NCI-H2171 (cell line): Measurements from ENCODE around the gene CAMK1G.

ENCODE experiments used
- DNase-seq: peaks from one replicate; lab custom pipeline; 2025; lab: John Stamatoyannopoulos, UW

The CAMK1G gene

DNA sequence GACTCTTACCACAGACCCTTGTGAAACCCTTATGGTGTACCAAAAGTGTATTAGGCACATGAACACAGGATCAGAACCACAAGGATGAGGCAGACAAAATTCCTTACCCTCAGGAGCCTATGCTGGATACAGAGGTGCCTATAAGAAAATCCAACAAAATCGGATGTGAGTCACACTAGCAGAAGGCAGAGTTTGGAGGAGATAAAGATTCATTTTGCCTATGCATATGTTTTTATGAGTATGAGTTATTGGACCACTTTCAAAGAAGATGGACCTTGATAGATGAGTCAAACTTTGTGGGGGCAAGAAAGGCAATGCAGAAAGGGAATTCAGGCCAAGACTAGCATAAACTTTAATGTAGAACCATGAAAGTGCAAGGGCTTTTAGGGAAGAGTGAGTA, 17.0 kb downstream of the CAMK1G start:
- no peak for DNase-seq

DNA sequence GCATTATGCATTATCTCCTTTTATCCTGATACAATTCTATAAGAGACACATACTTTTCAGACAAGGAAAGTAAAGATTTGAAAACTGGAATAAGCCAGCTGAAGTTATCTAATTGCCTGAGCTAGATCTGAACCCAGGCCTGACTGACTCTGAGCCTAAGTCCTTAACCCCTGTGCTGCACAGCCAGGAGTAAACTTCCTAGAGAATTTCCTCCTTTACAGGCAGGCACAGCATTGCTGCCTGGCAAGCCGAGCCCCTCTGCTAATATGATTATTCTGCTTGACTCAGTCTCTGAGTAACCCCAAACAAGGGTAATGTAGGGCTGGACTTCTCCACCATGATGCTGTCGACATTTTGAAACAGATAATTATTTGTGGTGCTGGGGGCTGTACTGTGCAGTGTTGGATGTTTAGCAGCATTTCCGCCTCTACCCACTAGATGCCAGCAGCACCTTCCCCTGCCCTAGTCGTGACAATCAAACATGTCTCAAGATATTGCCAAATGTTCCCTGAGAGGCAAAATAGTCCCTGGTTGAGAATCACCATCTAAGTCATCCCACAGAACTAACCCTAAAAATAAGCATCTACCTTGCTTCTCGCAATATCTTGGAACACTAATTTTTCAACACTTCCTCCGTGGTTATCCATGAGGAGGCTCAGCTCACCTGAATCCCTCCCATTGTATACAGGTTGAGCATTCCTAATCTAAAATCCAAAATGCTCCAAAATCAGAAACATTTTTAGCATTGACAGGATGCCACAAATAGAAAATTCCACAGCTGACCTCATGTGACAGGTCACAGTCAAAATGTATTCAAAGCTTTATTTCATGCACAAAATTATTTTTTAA, 18.5 kb downstream of the CAMK1G start:
- no peak for DNase-seq

DNA sequence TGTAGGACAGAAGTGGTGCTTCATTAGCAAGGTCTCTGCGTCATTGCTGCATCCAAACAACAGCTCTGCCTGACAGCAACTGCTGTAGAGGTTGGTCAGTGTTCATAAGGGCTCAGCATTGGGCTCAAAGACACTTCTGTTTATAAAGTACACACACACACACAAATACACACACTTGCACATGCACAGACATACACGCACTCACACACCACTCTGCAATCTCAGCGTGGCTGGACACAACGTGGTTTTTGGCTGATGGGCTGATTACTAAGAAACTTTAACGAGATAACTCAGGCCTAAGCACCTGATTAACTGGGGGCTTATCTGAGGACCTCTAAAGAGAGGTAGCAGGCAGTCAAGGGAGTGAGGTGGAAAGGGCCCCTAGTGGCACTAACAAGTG, 20.4 kb downstream of the CAMK1G start:
- DNase-seq, result no peak

DNA sequence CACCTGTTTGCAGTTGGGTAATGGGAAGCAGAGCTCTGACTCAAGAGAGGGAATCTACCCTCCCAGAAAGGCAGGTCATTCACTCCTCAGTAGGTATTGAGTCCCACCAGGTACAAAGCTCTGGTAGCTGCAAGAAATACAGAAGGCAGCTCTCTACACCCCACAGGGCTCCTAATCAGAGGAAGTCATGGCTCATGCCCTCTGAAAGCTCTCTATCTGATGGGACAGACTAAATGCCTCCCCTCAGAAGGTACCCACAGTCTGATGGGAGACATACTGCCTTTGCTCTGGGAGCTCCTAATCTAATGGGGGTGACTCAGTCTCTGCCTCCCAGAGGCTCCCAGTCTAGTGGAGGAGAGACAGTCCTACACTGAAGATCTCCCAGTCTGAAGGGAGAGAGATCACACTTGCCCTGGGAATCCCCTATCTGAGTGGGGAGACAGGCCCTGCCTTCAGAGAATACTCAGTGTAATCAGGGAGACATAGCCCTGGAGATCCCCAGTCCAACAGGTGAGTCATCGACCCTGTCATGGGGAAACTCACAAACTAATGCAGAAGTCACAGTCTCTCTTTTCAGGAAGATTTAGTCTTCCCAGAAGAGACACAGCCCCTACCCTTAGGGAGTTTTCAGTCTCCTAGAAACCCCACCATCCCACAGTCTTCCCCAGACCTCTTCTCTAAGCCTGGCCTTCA, 23.7 kb downstream of the CAMK1G start:
- no peak for DNase-seq

DNA sequence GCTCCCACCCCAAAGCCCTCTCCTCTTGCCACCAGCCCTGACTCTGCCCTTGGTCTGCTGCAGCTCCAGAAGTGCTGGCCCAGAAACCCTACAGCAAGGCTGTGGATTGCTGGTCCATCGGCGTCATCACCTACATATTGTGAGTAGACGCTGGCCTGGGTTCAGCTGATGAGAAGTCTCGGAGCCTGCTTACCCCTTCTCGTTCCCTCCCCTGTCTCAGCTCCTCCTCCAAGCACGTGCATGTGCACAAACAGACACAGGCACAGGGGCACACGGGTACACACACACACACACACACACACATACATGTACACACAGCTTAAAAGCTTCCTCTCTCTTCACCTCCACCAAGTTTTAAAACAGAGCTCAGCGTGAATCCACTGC, 24.3 kb downstream of the CAMK1G start:
- no peak for DNase-seq

DNA sequence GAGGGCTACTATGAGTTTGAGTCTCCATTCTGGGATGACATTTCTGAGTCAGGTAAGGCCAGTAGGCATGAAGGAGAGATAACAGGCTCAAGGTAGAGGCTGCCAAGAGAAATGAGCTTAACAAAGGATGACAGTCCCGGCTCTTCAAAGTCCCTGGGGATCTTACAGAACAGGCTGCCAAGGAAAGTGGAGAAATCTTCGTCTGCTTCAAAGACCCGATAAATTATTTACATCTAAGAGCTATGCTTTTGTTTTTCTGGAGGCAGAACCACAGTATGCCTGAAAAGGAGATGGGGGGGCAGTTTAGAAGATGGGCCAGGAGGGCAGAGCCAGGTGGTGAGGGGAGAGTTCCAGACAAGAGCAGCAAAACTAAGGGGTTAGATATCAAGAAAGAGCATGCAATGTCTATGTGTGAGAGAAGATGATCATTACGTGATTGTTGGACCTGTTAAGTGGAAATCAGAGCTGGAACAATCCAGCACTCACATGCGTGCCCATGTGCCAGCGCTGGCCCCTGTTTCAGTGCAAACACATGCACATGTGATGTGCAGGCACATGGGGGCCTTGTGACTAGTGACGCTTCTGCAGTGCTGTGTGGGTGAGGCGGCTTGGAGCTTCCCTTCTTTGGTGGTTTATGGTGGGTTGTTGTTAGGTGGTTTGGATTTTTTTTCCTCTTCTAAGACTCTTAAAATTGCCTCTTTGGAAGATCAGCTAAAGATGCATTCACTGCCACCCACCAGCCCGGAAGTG, 25.7 kb downstream of the CAMK1G start:
- DNase-seq, result no peak

DNA sequence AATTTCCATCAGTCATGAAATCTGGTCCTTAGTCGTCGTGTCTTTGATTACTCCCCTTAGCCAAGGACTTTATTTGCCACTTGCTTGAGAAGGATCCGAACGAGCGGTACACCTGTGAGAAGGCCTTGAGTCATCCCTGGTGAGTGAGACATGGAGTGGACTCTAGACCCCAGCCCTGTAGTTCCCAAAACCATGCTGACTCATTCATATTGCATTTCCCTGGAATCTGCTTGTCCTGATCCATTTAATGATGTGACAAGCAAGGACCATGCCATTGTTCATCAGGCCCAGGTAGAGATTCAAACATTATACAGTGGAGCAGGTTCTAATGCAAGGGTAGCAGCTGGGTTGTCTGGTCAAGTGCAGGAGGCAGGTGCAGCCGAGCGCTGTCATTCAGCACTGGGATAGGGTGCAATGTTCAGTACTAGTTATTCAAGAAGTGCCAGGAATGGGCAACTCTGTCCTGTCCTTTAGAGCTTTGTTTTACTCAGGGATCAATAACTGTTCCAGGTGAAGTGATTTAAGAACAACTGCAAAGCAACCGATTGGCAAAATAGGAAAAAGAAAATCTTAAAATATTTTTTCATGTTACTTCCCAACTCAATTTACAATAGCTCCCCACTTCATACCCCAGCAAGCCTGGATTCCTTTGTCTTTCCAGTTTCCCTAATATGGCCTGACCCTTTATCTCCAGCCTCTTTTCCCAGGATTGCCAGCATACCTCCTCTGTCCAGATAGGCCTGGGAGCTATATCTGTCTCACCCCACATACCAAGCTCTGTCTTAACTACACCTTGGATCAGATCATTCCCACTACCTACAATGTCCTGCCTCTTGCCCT, 26.5 kb downstream of the CAMK1G start:
- DNase-seq, result no peak

DNA sequence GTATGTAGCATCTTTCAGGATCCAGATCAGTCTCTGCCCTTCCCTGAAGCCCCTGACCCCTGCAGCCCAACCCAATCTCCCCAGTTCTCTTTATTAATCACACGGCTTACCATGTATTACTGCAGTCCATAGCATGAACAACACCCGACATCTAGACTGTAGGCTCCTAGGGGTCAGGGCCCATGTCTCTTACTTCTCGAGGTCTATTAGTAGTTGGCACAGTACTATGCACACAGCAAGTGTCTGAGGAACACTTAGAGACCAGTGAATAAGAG, 27.1 kb downstream of the CAMK1G start:
- DNase-seq, result no peak

DNA sequence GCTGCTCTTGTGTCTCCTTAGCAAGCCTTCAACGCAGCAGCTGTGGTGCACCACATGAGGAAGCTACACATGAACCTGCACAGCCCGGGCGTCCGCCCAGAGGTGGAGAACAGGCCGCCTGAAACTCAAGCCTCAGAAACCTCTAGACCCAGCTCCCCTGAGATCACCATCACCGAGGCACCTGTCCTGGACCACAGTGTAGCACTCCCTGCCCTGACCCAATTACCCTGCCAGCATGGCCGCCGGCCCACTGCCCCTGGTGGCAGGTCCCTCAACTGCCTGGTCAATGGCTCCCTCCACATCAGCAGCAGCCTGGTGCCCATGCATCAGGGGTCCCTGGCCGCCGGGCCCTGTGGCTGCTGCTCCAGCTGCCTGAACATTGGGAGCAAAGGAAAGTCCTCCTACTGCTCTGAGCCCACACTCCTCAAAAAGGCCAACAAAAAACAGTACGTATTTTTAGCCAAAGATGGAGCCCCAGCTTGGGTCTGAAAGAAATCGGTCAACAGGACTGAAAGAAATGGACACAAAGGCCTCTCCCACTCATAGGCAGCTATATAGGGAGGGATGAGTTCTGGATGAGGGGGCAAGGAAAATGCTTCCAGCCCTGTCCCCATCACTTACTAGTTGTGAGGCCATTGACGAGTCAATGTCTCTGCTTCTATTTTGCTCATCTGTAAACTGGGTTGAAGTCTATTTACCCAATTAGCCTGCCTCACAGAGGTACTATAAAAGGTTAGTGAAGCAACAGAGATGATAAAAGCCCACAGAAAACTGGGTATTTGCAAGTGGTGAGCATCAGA, 28.5 kb downstream of the CAMK1G start:
- DNase-seq, result no peak

DNA sequence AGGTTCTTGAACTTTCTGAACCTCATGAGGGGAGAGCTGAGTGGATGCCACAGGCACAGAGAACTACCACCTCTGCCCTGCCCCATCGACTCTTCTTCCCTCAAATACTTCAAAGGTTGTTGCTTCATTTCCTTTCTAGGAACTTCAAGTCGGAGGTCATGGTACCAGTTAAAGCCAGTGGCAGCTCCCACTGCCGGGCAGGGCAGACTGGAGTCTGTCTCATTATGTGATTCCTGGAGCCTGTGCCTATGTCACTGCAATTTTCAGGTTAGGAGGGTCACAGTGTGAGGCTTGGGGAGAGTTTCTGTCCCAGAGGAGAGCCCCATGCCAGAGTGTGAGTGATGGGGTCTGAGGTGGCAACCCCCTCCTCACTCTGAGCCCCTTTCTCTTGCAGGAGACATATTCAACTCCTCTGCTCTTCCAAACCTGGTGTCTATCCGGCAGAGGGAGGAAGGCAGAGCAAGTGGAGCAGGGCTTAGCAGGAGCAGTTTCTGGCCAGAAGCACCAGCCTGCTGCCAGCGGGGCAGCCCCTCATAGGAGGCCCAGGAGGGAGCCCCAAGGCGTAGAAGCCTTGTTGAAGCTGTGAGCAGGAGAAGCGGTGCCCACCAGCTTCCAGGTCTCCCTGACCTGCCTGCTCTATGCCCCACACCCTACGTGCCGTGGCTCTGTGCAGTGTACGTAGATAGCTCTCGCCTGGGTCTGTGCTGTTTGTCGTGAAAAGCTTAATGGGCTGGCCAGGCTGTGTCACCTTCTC, 29.3 kb downstream of the CAMK1G start:
- DNase-seq, result no peak

DNA sequence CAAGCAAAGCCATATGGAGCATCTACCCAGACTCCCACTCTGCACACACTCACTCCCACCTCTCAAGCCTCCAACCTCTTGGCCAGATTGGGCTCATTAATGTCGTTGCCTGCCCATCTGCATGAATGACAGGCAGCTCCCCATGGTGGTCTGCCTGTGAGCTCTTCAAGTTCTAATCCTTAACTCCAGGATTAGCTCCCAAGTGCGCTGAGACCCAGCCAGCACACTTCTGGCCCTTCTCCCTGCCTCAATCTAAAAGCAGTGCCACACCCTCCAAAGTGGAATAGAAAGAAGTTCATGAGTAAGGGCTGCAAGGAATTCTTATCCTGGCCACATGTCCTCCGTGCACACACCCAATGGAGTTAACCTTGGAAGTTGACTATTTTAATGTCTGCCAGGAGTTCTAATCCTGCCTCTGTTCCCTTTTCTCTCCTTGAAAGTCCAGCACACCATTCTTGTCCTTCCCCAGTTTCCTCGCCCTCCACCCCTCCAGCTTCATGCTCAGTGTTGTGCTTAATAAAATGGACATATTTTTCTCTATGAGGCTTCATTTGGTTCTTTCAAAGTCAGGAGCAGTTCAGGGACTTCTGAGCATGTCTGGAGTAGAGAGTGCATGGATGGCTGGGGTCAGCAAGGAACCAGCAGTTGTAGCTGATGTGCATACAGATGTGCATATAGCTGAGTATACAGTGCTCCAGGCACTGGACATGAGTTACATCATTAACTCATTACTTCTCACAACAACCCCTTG, 30.1 kb downstream of the CAMK1G start:
- DNase-seq, result no peak

DNA sequence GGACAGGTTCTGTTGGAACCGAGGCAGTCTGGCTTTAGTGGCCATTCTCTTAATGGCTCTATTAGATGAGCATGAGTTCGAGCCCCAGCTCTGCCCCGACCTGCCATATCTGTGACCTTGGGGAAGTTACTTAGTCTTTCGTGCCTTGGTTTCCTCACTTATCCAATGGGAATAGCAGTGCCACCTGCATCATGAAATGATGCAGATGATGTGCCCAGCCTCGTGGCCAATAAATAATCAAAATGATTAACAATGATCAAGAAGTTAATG, 30.6 kb downstream of the CAMK1G start:
- DNase-seq, result no peak

DNA sequence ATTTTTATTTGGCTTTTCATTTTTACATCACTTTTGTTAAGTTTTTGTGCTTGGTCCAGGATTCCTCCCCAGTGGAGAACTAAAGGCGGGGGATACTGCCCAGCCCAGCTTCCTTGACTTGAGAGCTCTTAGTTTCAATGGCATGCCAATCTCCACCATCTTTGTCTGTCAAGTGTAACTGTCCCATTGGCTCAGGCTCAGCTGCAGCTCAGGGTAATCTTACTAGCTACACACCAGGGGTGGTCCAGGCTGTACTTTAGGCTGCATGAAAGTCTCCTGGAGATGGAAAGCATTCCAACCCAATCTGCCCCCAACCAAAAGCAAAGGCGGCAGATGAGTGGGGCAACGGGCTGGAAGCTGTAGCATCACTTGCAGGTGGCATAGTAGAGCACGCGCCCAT, 31.4 kb downstream of the CAMK1G start:
- no peak for DNase-seq

DNA sequence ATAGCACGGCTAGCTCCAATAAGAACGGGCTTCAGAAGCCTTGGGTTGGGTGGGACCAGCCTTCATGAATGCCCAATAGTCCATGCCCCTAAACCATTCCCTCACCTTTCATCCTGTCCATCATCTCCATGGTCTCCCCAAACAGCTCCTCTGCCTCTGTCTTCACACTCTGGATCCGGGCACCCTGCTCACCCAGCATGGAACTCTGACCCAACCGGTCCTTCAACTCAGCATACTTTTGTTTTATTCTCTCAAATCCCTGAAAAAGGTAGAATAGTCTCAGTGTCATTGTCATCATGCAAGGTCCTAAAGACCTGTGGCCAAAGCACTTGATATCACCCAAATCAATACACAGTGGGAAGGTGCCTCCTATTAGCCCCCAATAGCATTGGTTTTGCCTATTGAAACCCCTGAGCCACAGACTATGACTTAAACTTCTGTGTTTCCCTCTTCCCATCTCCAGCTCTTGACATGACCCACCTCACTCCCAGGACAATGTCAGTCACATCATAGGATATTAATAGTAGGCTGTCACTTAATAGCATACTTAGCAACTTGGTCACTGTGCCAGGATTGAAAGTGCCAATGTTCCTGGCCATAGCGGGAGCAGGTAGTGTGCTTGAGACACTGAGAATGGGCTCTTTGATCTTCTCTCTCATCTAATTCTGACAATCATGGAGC, 33.0 kb downstream of the CAMK1G start:
- DNase-seq, result no peak

DNA sequence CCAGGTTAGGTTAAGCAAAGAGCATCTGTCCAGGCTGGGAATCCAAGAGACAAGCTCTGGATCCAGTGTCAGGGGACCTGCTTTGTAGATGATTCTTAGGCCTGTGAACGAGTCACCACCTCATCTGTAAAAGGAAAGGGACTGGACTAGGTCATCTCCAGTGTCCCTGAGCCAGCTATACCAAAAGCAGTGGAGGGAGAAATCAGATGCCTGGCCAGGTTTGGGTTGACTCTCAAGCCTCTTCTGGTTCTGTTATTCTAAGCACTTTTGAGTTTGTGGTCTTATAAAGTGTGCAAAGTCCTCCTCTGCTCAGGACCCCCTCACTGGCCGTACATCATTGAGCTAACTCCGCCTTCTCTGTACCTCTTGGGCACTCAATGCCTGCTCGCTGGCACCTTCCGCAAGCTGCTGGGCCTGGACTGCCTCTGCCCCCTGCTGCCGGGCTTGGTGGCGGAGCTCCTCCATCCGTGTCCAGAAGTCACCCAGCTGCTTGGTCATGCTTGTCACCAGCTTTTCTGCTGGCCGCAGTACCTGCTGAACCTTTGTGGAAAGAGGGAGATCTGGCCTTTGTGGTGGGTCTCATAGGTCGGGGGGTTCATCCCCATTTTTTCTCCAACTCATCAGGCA, 33.6 kb downstream of the CAMK1G start:
- DNase-seq, result no peak

DNA sequence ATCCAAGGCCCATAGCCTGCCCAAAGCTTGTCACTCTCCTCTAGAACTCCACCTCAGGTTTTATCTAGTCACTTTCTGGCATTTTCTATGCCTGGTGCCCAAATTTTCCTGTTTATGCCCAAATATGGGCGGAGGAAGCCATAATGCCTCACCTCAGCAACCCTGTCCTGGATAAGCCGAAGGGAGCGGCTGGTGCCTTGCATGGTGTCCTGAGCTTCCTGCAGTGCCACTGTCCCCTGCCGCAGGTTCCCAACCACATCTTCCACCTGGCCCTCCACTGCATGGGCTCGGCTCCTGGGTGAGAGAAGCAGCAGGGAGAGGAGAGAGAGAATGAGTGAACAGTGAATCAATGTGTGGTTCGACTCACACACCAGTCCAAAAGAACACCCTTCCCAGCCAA, 34.2 kb downstream of the CAMK1G start:
- no peak for DNase-seq

DNA sequence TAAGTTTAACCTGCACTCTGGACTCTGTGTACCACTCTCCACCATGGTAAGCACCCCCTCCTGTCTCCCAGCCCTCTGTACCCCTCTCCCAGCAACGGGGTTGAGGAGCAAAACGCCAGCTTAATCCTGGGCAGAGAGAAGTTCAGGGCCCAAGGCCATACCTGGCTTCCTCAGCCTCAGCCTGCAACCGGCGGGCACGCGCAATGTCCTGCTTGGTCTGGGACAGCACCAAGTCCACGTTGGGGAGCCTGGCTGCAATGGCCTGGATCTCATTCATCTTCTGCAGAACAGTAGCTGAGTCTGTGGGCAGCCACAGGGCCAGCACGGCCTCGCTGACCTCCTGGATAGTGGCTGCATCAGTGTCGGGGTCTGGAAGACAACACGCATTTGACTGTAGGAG, 34.8 kb downstream of the CAMK1G start:
- no peak for DNase-seq

DNA sequence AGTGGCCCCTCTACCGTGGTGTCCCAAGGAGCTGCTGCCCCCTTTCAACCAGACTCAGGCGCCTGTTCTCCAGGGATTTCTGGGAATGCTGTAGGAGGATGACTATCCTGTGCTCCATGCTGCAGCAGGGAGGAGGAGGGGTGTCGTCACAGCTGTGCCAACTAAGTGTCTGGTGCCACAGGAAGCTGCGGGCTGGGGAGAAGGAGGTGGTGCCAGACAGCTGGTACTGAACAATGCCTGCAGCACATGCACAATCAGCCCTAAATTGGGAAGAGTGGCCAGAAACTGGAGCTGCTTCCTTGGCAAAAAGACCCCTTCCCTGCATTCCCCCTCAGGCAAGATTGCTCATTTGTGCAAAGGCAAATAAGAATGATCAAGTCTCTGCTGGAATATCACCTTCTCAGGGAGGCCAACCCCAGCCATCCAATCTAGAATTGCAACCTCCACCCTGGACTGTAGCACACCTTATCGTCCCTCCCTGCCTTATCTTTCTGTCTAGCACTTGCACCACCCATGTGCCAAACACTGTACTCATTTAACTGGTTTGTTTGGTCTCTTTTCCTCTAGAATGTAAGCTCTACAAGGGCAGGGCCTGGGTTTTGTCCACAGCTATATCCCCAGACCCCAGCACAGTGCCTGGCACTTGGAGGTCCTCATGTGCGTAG, 35.4 kb downstream of the CAMK1G start:
- DNase-seq, result no peak
